HPDE6-E6E7 (cell line): ENCODE data around the gene PEX10.
"Not testable (repeated sequence)": the region's sequence is repeated elsewhere in the genome, so short reads cannot be mapped to it uniquely, and the experiment has no call there.

Experiments
- DNase-seq: peaks from one replicate; pipeline ENCODE4 v3.0.0; 2011; ENCODE audit warnings: missing footprints; ENCODE audit errors: extremely low spot score

The PEX10 gene

GRCh38 chr1:2443277-2444137 lies 31.1 kb upstream of the PEX10 start:
- no peak for DNase-seq

GRCh38 chr1:2442661-2443060 lies 30.3 kb upstream of the PEX10 start:
- no peak for DNase-seq

GRCh38 chr1:2441746-2442145 lies 29.4 kb upstream of the PEX10 start:
- no peak for DNase-seq

- DNase-seq: not testable (repeated sequence)
These were observed 28.0 kb upstream of the PEX10 start for GRCh38 chr1:2440346-2440745.

- DNase-seq: no peak
These were observed 27.0 kb upstream of the PEX10 start for GRCh38 chr1:2439369-2439768.

- no peak for DNase-seq
These were observed 26.3 kb upstream of the PEX10 start for GRCh38 chr1:2438641-2439040.

GRCh38 chr1:2438038-2438437 lies 25.7 kb upstream of the PEX10 start:
- DNase-seq: no peak

GRCh38 chr1:2437617-2438016 lies 25.3 kb upstream of the PEX10 start:
- DNase-seq: no peak

- DNase-seq: no peak
These were observed 24.5 kb upstream of the PEX10 start for GRCh38 chr1:2436876-2437275.

GRCh38 chr1:2435746-2436355 lies 23.5 kb upstream of the PEX10 start:
- no peak for DNase-seq

GRCh38 chr1:2435091-2435490 lies 22.7 kb upstream of the PEX10 start:
- no peak for DNase-seq

- DNase-seq: no peak
These were observed 21.7 kb upstream of the PEX10 start for GRCh38 chr1:2433936-2434655.

GRCh38 chr1:2433196-2433595 lies 20.8 kb upstream of the PEX10 start:
- no peak for DNase-seq

- DNase-seq: no peak
These were observed 20.1 kb upstream of the PEX10 start for GRCh38 chr1:2432441-2432844.

GRCh38 chr1:2431518-2431917 lies 19.2 kb upstream of the PEX10 start:
- DNase-seq: no peak

GRCh38 chr1:2431103-2431502 lies 18.7 kb upstream of the PEX10 start:
- DNase-seq: no peak

- DNase-seq: no peak
These were observed 18.2 kb upstream of the PEX10 start for GRCh38 chr1:2430592-2430973.

- DNase-seq: no peak
These were observed 17.6 kb upstream of the PEX10 start for GRCh38 chr1:2429780-2430591.

- peak; percentile 91 for DNase-seq
These were observed 16.1 kb upstream of the PEX10 start for GRCh38 chr1:2428490-2428889.

GRCh38 chr1:2427976-2428375 lies 15.6 kb upstream of the PEX10 start:
- DNase-seq: no peak

- no peak for DNase-seq
These were observed 14.7 kb upstream of the PEX10 start for GRCh38 chr1:2427051-2427450.

GRCh38 chr1:2426540-2426939 lies 14.2 kb upstream of the PEX10 start:
- no peak for DNase-seq
